Left ventricle myocardium inferior (tissue), 1 donor: ENCODE measurements around the gene GRIP2. TPM values are rescaled to one million over a fixed set of nuclear protein-coding genes. Genes with fewer than 3 reads are reported as not detected.

Experiments used
- DNase-seq: peaks from one replicate; pipeline ENCODE4 v3.0.0-alpha.2; 2020
- H3K27ac ChIP-seq: fragments of 200-600 bp; replicated peaks from 2 replicates; pipeline ENCODE4 v1.8.0; 2021
- H3K27me3 ChIP-seq: fragments of 200-600 bp; 2 replicates; pipeline ENCODE4 v1.8.0; 2021; ENCODE audit warnings: low read depth
- H3K36me3 ChIP-seq: fragments of 200-600 bp; 2 replicates; pipeline ENCODE4 v1.8.0; 2021
- H3K4me1 ChIP-seq: fragments of 200-600 bp; 2 replicates; pipeline ENCODE4 v1.8.0; 2021
- H3K4me3 ChIP-seq: fragments of 200-600 bp; 2 replicates; pipeline ENCODE4 v1.8.0; 2021; ENCODE audit warnings: mild to moderate bottlenecking, moderate library complexity
- H3K9me3 ChIP-seq: fragments of 200-600 bp; replicated peaks from 2 replicates; pipeline ENCODE4 v1.8.0; 2021
- CTCF ChIP-seq: fragments of 200-600 bp; IDR thresholded peaks from 2 replicates; pipeline ENCODE4 v1.8.0; 2021; ENCODE audit warnings: antibody characterized with exemption, mild to moderate bottlenecking, borderline replicate concordance
- intact Hi-C: fragments of 100-400 bp; cut with micrococcal nuclease; formaldehyde crosslinking; loops from one replicate; pipeline ENCODE4 v1.11.0; 2022
- total RNA-seq: library from RNA; stranded (reverse); fragmentation: NEBNext Ultra II Directional; extraction: Animal tissue kit (Norgen Biotek cat#: 25700); gene quantifications from one replicate; pipeline ENCODE4 v1.2.1, GENCODE V29; 2021
- donor health status: DM: no; HTN: yes; CAD: no; lungs with severe emphysema.

GRIP2 gene
- total RNA-seq, 1 donor from 2014 or later = 59.1 TPM

- intact Hi-C loops = no loop called here
- Histone ChIP-seq H3K36me3 (peaks cover 53% of the 10 kb centered on the region), H3K27me3 (no peaks in the 10 kb centered on the region), H3K27ac (no peak overlapping the region), H3K4me1 (no peaks in the 10 kb centered on the region), H3K4me3 (no peak overlapping the region), H3K9me3 (no peaks in the 10 kb centered on the region)
- TF ChIP-seq CTCF = no peak
- no peak for DNase-seq
Observed at GRCh38 chr3:14494279-14494972, 45.7 kb downstream of the GRIP2 start.

GRCh38 chr3:14492948-14493881, 46.9 kb downstream of the GRIP2 start:
- no peaks in the 10 kb centered on the region for H3K9me3 ChIP-seq
- H3K4me3 ChIP-seq = no peak overlapping the region
- intact Hi-C loops = no loop called here
- TF ChIP-seq CTCF = no peak
- no peaks in the 10 kb centered on the region for H3K27me3 ChIP-seq
- H3K27ac ChIP-seq = no peak overlapping the region
- no peak for DNase-seq
- peaks cover 8% of the 10 kb centered on the region for H3K4me1 ChIP-seq
- peaks cover 41% of the 10 kb centered on the region for H3K36me3 ChIP-seq

- intact Hi-C loops = no loop called here
- no peak overlapping the region for H3K27ac ChIP-seq
- H3K36me3 ChIP-seq = peaks cover 30% of the 10 kb centered on the region
- no peak for DNase-seq
- peaks cover 23% of the 10 kb centered on the region for H3K4me1 ChIP-seq
- no peak for TF ChIP-seq CTCF
- H3K9me3 ChIP-seq = no peaks in the 10 kb centered on the region
- H3K27me3 ChIP-seq = no peaks in the 10 kb centered on the region
- H3K4me3 ChIP-seq = no peak overlapping the region
Observed at GRCh38 chr3:14491396-14492190, 48.5 kb downstream of the GRIP2 start.

- peaks cover 30% of the 10 kb centered on the region for H3K36me3 ChIP-seq
- DNase-seq = no peak
- H3K4me1 ChIP-seq = peaks cover 23% of the 10 kb centered on the region
- intact Hi-C loops = no loop called here
- no peak overlapping the region for H3K27ac ChIP-seq
- H3K27me3 ChIP-seq = no peaks in the 10 kb centered on the region
- no peak for TF ChIP-seq CTCF
- no peak overlapping the region for H3K4me3 ChIP-seq
- H3K9me3 ChIP-seq = no peaks in the 10 kb centered on the region
Observed at GRCh38 chr3:14490831-14491230, 49.3 kb downstream of the GRIP2 start.

- no peaks in the 10 kb centered on the region for H3K27me3 ChIP-seq
- no peak overlapping the region for H3K4me3 ChIP-seq
- H3K27ac ChIP-seq = peak overlapping the region; percentile 8
- peaks cover 23% of the 10 kb centered on the region for H3K4me1 ChIP-seq
- intact Hi-C loops = no loop called here
- TF ChIP-seq CTCF = no peak
- peaks cover 30% of the 10 kb centered on the region for H3K36me3 ChIP-seq
- DNase-seq = no peak
- H3K9me3 ChIP-seq = no peaks in the 10 kb centered on the region
Observed at GRCh38 chr3:14490255-14490654, 49.9 kb downstream of the GRIP2 start.
